KOPT-K1 (cell line): Measurements from ENCODE around the gene OCRL.

ENCODE experiments used
- H3K27ac ChIP-seq: fragments of 200-600 bp; sonication (generic); 2 replicates; pipeline ENCODE4 v1.5.1; 2016; ENCODE audit warnings: antibody characterized with exemption, mild to moderate bottlenecking, low read depth, low read length; ENCODE audit not compliant: poor library complexity, severe bottlenecking
- H3K36me3 ChIP-seq: fragments of 200-600 bp; sonication (generic); 2 replicates; pipeline ENCODE4 v1.5.1; 2017; ENCODE audit warnings: antibody characterized with exemption, mild to moderate bottlenecking, low read length, moderate library complexity; ENCODE audit not compliant: insufficient read depth
- H3K9me3 ChIP-seq: fragments of 200-600 bp; sonication (generic); 2 replicates; pipeline ENCODE4 v1.5.1; 2017; ENCODE audit warnings: antibody characterized with exemption, low read length, mild to moderate bottlenecking; ENCODE audit not compliant: insufficient read depth, poor library complexity, severe bottlenecking

Gene OCRL

DNA sequence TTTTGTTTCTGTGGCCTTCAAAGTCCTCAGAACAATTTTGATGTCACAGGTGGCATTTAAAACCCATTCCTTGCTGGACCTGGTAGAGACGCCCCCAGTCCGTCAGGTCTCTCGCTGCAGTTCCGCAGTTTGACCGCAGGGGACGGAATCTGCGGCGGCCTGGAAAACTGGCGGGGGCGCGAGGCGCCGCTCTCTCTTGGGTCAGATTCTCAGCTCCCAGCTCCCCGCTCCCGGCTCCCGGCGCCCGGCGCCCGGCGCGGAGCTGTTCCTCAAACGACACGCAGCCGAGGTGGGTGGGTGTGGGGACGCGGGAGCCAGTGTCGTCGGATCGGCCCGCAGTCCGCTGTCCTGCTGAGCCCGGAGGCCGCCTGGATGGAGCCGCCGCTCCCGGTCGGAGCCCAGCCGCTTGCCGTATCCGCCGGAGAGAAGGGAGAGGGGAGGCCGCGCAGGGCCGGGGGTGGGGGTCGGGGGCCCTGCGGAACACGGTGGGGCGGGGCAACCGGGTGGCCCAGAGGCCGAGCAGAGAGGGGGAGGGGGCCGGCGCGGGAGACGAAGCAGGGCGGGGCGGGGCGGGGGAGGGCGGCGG is at the start of gene OCRL:
TSS of gene OCRL (plus strand) at position 192 of the 586 bp plus-strand sequence. CDS start at position 373, 181 bp downstream.
- H3K9me3 ChIP-seq: no peaks in the 10 kb centered on the region
- peak within 1 kb of the TSS; percentile 45 for H3K27ac ChIP-seq
- no peaks in the 10 kb centered on the region for H3K36me3 ChIP-seq

DNA sequence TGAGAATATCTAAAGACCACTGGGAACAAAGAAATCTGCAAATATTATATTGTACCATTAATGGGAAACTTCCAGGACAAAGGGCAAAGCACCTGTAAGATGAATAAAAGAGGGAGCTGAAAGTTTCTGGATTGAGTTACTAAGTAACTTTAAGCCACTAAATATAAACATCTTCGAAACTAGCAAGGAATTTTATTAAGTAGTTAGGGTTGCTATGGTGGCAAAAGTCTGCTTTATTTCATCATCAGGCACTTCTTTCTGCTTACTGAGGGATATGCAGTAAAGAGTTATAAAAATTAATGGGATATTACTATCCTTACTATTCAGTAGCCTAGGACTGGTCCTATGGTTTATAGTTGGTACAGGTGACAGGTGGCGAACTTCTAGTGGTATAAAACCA is 49.7 kb upstream of the OCRL start:
- H3K36me3 ChIP-seq: no peaks in the 10 kb centered on the region

DNA sequence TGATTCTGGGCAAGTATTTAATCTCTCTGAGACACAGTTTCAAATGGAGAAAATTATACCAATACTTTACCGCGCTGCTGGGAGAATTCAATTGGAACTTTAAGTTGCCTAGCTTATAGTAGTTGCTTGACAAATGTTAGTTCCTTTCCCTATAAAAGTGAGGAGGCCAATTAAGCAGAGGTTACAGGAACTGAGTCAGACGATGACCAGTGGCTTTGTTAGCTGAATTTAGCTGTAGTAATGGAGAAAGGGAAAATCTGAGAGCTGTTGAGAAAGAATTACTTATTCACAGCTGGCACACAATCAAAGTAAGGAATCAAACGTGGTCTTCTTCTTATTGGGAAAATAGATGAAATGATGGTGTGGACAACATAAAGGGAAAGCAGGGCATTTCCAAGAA is 46.4 kb upstream of the OCRL start:
- Histone ChIP-seq H3K27ac (no peak overlapping the region), H3K9me3 (no peaks in the 10 kb centered on the region), H3K36me3 (no peaks in the 10 kb centered on the region)

More for the DNA sequence above, 49.7 kb upstream of the OCRL start:
- no peaks in the 10 kb centered on the region for H3K9me3 ChIP-seq
- no peak overlapping the region for H3K27ac ChIP-seq

DNA sequence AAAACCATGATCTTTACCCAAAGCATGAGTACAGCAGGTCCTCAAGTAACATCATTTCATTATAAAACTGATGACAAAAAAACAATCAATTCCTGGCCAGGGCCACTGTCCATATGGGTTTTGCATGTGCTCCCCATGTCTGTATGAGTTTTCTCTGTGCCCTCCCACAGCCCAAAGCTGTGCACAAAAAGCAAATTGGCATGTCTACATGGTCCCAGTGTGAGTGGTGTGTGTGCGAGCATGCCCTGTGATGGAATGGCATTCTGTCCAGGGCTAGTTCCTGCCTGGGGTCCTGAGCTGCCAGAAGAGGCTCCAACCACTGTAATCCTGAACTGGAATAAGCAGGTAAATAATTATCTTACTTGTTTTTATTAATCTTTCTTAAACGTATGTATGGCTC is 45.2 kb upstream of the OCRL start:
- Histone ChIP-seq H3K36me3 (no peaks in the 10 kb centered on the region), H3K27ac (no peak overlapping the region), H3K9me3 (no peaks in the 10 kb centered on the region)

DNA sequence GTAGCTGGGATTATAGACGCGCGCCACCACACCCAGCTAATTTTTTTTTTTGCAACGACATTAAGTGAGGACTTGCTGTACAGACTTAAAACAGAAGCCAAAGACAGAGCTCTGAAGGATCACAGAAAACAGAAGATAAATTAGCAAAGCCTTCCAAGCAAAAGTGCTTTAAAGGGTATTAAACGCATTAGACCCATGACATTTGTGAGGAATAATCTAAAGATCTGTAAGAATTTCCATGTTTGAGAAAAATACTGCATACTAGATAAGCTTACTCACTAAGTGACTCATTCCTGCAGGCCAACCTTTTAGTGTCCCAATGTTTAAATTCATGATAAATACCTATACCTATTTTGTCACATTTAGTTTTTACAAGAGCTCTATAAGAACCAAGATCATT is 44.2 kb upstream of the OCRL start:
- Histone ChIP-seq H3K9me3 (no peaks in the 10 kb centered on the region), H3K27ac (no peak overlapping the region), H3K36me3 (no peaks in the 10 kb centered on the region)

DNA sequence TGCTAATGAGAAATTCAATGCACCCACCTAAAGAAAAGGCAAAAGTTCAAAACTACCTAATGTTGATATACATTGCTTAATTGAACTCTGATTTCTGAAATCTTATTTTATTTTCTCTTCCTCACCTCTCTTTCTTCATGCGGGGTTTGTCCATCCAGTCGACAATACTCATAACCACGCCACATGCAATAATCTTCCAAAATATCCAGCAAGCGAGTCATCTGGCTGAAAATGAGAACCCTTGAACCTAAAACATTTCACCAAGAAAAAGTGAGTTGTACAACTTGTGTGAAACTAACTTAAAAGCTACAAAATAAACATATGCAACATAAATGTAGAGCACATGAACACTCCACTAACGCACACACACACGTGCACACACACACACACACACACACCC is 43.4 kb upstream of the OCRL start:
- Histone ChIP-seq H3K27ac (no peak overlapping the region), H3K9me3 (no peaks in the 10 kb centered on the region), H3K36me3 (no peaks in the 10 kb centered on the region)

DNA sequence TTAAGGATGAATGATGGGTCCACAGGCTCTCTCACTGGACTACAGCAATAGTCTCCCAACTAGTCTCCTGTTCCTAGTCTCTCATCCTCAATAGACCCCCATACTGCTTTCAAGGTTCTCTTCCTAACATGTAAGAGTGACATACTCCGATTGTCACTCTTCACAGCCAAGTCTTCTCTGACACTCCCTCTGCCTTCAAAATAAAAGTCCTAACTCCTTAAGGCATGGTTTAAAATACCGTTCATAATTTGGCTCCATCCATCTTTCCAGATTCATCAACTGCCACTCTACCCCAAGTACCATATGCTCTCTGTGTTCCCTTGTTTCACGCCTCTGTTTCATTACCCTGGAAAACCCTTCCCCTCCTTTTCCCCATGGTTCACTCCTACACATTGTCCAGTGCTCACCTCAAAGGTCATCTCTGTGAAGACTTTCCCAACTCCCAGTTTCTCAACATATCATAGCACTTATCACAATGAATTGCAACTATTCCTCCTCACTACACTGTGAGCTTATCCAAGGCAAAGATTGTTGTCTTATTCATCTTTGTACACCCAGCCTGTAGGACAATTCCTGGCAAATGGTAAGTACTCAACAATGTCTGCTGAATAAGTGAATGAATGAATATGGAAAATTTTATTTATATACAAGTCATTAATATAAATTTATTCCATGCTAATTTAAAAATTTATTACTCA is 42.8 kb upstream of the OCRL start:
- no peaks in the 10 kb centered on the region for H3K36me3 ChIP-seq
- H3K27ac ChIP-seq: no peak overlapping the region

DNA sequence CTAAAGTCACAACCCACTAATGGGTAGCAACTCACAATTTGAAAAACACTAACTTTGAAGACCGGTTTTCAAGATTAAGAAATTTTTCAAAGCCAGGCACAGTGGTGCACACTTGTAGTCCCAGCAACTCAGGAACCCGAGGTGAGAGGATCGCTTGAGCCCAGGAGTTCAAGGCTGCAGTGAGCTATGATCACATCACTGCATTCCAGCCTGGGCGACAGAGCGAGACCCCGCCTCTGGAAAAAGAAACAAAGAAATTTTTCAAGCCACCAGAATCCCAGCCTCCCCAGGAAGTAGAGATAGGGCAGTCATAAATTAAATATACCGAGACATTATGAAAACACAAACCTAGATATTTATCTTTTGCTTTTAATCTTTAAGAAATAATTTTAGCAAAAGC is 29.7 kb upstream of the OCRL start:
- Histone ChIP-seq H3K36me3 (no peaks in the 10 kb centered on the region), H3K27ac (no peak overlapping the region), H3K9me3 (no peaks in the 10 kb centered on the region)

More for the DNA sequence above, 42.8 kb upstream of the OCRL start:
- H3K9me3 ChIP-seq: no peaks in the 10 kb centered on the region

DNA sequence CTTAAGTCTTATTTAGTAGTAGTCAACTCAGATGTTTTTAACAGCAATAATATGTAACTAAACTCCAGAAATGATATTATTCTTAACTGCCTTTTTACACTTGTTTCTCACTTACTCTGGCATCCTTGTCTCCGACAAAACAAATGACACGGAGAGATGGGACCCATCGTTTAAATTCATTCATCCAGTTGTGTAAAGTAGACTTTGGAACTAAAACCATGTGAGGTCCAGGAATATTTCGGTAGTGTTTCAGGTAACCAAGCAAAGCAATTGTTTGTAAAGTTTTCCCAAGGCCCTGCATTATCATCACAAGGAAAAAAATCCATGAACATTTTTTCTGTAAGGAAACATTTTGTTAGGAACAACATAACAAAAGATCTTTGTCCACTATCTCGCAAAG is 28.4 kb upstream of the OCRL start:
- Histone ChIP-seq H3K27ac (no peak overlapping the region), H3K36me3 (no peaks in the 10 kb centered on the region), H3K9me3 (no peaks in the 10 kb centered on the region)

DNA sequence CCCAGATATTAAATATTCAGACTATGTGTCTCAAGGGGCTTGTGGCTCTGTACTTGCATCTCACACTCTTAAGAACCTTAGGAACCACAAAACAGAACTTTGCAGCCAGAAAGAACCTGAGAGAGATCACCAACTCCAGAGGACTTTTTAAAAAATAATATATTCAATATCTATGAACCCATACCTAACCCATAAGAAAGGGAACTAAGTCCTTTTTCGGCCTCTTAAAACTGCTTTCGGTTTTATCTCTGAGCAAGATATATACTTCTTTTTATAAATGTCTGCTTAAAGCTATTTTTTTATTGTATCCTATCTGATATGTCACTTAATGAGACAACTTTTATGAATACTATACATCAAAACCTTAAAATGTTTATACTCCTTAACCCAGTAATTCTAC is 27.6 kb upstream of the OCRL start:
- Histone ChIP-seq H3K27ac (no peak overlapping the region), H3K9me3 (no peaks in the 10 kb centered on the region), H3K36me3 (no peaks in the 10 kb centered on the region)

DNA sequence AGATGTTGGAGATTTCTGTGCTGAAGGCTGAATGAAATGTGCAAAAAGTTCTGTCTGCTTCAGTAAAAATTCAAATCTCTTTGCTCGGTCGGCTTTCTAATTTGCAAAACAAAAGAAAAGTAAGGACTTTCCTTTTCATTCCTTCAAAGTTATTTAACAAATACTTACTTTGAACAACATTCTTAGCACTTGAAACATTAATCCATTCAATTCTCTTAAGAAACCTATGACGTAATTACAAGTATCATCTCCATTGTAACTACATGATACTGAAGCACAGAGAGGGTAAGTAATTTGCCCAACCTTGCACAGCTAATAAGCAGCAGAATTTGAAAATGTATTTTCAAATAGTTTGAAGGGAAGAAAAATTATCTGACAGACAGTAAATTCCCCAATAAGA is 23.7 kb upstream of the OCRL start:
- Histone ChIP-seq H3K36me3 (no peaks in the 10 kb centered on the region), H3K9me3 (no peaks in the 10 kb centered on the region)

DNA sequence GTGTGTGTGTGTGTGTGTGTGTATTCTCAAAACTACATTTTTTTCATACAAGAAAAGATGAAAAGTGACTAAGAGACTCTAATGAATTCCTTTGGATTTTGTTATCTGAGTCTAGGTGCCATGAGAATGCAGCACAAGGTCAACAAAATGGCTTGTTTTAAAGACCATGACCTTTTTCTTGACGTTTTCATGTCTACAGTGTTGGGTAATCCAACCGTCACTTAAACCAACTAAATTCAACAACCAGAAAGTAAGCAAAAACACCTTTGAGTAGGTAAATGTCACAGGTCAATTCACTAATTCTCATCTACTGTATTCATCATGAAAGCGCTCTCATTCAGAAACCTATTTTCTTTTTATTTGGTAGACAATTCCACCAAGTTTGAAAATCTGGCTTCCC is 19.9 kb upstream of the OCRL start:
- H3K27ac ChIP-seq: no peak overlapping the region
- H3K9me3 ChIP-seq: no peaks in the 10 kb centered on the region
- no peaks in the 10 kb centered on the region for H3K36me3 ChIP-seq

More for the DNA sequence above, 23.7 kb upstream of the OCRL start:
- no peak overlapping the region for H3K27ac ChIP-seq

DNA sequence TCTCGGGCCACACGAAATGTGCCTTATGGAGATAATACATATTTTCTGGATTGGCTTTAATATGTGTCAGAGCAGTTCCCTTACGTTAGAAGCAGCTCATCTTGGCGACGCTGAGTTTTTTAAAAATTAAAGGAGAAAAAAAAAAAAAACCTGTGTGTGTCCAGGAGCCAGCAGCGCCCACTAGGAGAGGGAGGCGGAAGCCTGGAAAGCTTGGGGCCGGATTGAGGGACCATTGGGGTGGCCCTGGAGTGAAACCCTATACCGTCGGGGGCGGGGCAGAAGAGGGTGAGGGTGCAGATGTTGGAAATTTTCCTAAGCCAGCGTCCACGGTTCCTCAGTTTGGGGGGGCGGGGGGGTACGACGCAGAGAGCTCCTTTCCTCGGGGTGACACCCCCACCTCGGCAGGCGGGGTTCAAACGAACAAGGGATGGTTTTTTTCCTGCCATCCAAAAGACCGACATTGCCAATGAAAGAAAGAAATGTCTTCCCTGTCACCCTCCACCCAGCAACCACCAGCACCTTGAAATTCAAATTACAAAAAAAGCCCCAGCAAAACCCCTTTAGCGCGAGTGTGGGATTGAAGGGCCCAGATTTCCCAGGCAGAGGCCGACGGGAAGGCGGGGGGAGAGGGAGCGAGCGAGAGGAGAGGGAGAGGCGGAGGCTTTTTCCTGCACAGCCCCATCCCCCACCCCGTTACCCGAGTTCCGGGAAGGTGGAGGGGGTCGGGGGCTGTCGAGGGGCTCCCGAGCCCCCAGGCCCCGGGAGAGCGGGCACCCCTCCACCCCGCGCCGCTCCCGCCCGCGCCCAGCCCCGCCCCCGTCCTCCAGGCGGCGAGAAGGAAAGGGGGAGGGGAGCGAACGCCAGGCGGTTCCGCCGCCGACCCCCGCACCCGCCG is 17.6 kb upstream of the OCRL start:
- no peak overlapping the region for H3K27ac ChIP-seq
- no peaks in the 10 kb centered on the region for H3K36me3 ChIP-seq
- no peaks in the 10 kb centered on the region for H3K9me3 ChIP-seq

DNA sequence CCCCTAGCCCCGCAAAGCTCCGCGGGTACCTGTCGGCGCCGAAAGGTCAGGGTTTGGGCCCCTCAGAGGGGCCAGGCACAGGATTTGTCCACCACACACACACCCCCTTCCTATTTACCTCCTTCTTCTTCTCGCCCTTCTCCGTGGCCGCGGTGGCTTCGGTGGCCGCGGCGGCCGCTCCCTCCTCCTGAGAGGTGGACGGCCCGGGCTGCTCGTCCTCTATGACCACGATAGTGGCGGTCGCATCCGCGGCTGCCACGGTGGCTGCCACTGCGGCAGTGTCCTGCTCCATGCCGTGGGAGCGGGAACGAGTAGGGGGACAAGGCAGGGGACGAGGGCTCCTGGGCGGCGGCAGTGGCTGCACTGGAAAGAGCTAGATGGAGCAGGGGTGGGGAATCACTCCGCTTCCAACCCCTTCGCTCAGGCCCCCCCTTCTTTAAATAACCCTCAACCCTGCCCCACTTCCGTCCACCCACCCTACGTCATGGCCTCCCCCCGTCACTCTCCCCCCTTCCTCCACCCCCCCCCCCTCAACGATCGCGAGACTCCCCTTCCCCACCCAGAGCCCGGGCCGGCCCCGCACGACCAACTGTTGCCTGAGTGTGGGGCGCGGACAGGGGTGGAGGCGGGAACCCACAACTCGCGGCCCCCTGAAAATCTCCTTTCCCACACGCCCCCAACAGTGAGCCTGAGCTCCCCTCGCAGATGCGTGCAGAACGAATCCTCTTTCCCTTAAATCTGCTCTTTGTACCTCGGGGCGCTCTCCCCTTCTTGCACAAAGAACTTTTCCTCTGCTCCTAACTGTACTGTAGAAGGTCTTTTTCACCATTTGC is 16.8 kb upstream of the OCRL start, which contains the start of gene SMARCA1:
TSS of gene SMARCA1 (minus strand) at position 412 of the 833 bp plus-strand sequence. CDS start at position 292, 120 bp downstream.
- Histone ChIP-seq H3K36me3 (no peaks in the 10 kb centered on the region), H3K27ac (no peak within 1 kb of the TSS), H3K9me3 (no peaks in the 10 kb centered on the region)
